ENCODE data around the gene CCDC34. TPM values are rescaled to one million over a fixed set of nuclear protein-coding genes. Genes with fewer than 3 reads are reported as not detected.

CCDC34 gene
- total and polyA plus RNA-seq, 7 donors, result 2.0 to 10.4 (median 4.3) TPM

DNA sequence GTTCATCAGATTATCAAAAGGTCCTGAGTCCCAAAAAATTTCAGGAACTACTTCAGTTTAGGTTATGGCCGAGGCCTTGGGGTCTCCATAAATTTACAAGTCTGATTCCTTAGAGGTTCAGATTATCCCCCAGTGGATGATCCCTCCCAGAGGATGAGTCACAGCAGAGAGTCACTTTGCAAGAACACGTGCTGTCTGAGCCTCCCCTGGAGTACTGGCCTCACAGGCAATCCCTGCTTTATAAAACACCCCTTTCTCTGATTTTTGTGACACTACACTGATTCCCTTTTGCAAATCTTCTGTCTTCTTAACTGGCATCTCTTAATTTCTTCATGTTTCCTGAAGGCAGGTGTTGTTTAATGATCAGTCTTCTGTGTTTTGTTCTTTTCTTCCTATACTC is 45.3 kb downstream of the CCDC34 start:
- Histone ChIP-seq H3K36me3 (no peaks in the 10 kb centered on the region), H3K27ac (no peak overlapping the region), H3K27me3 (no peaks in the 10 kb centered on the region), H3K9me3 (no peaks in the 10 kb centered on the region), H3K4me3 (no peak overlapping the region), H3K4me1 (no peaks in the 10 kb centered on the region)
- TF ChIP-seq EP300 (IDR thresholded peaks at IDR 0.05) (no peak), POLR2AphosphoS5 (IDR thresholded peaks at IDR 0.05) (no peak), POLR2A (IDR thresholded peaks at IDR 0.05) (no peak)
- TF ChIP-seq, protein P1, sequence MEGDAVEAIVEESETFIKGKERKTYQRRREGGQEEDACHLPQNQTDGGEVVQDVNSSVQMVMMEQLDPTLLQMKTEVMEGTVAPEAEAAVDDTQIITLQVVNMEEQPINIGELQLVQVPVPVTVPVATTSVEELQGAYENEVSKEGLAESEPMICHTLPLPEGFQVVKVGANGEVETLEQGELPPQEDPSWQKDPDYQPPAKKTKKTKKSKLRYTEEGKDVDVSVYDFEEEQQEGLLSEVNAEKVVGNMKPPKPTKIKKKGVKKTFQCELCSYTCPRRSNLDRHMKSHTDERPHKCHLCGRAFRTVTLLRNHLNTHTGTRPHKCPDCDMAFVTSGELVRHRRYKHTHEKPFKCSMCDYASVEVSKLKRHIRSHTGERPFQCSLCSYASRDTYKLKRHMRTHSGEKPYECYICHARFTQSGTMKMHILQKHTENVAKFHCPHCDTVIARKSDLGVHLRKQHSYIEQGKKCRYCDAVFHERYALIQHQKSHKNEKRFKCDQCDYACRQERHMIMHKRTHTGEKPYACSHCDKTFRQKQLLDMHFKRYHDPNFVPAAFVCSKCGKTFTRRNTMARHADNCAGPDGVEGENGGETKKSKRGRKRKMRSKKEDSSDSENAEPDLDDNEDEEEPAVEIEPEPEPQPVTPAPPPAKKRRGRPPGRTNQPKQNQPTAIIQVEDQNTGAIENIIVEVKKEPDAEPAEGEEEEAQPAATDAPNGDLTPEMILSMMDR (IDR thresholded peaks at IDR 0.05), result no peak
- WGBS, 2 donors, result 86 to 91% methylated on average over 2 of the region's 2 CpGs
- no peak for DNase-seq
- intact Hi-C loops (cut with DNase I), result no loop called here

DNA sequence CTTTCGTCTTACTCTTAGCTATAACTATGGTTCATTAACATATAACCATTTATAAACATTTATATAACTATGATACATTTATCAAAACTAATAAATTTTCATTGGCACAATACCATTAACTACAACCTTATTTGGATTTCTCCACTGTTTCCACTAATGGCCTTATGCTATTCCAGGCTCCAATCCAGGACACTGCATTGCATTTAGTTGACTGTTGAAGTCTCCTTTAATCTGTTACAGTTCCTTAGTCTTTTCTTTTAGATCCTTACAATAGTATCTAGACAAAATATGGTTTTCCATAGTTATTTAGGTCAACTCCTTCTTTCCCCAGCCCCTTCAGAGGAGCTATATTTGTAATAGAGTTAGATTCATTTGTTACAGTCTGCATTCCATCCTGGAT is 47.2 kb downstream of the CCDC34 start:
- DNase-seq, result no peak
- Histone ChIP-seq H3K4me3 (no peak overlapping the region), H3K36me3 (no peaks in the 10 kb centered on the region), H3K9me3 (no peaks in the 10 kb centered on the region), H3K27ac (no peak overlapping the region), H3K27me3 (no peaks in the 10 kb centered on the region), H3K4me1 (no peaks in the 10 kb centered on the region)
- no peak for TF ChIP-seq POLR2AphosphoS5 (IDR thresholded peaks at IDR 0.05)
- TF ChIP-seq EP300 (IDR thresholded peaks at IDR 0.05), result no peak
- TF ChIP-seq POLR2A (IDR thresholded peaks at IDR 0.05), result no peak
- TF ChIP-seq, protein P1 (IDR thresholded peaks at IDR 0.05), result no peak
- WGBS, 2 donors, result 94 to 97% methylated on average over 1 of the region's 1 CpG
- intact Hi-C loops (cut with DNase I), result no loop called here

DNA sequence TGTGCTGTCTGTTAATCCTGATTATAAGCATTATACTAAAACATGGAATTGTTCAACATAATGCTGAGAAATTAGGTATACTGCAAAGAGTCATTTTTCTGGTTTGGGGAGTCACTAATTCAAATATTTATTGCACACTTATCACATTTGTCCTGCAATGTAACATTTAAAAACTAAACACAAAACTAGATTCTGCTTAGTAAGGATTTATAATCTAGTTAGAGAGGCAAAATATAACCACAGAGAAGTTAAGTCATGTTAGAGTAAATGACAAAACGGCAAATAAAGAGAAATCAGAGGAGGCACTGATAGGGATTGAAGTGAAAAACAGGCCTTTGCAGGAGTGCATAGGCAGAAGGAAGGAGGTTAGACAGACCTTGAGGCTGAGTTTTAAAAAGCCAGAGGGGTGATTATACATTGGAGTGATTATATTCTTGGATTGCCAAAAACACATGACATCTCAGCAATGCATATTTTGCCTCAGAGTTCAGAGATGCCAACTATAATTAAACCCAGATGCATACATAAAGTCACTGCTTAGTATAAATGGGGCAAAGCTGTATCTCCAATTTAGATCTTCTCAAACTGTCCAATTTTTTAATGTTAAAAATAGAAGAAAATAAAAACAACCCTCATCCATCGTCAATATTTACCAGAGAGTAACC is 49.7 kb downstream of the CCDC34 start:
- Histone ChIP-seq H3K27me3 (no peaks in the 10 kb centered on the region), H3K27ac (no peak overlapping the region), H3K9me3 (no peaks in the 10 kb centered on the region), H3K4me3 (no peak overlapping the region), H3K36me3 (no peaks in the 10 kb centered on the region), H3K4me1 (no peaks in the 10 kb centered on the region)
- TF ChIP-seq POLR2AphosphoS5 (IDR thresholded peaks at IDR 0.05) (no peak), EP300 (IDR thresholded peaks at IDR 0.05) (no peak)
- TF ChIP-seq, protein P1 (IDR thresholded peaks at IDR 0.05), result no peak
- 93 to 94% methylated on average over 2 of the region's 2 CpGs for WGBS, 2 donors
- DNase-seq, result no peak
- intact Hi-C loops (cut with DNase I), result no loop called here

DNA sequence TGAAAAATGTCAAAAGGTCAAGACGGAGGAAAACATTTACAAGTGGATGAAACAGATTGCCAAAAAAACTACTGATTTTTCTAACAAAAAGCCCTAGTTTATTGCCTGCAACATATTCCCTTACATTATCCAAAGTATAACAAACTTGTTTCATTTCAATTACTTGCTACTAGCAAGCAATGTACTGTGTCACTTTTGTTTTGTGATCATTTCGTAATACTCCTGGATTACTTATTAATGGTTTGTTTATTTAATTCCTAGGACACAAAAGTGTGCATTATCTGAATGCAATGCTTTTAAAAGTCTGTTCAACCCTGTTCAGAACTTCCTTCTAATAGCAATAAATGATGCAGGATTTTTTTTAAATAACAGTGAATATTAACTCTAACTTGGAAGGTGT is 50.9 kb downstream of the CCDC34 start:
- intact Hi-C loops (cut with DNase I), result no loop called here
- no peak overlapping the region for H3K4me3 ChIP-seq
- TF ChIP-seq POLR2A (IDR thresholded peaks at IDR 0.05), result no peak
- H3K27me3 ChIP-seq, result no peaks in the 10 kb centered on the region
- H3K9me3 ChIP-seq, result no peaks in the 10 kb centered on the region
- H3K36me3 ChIP-seq, result no peaks in the 10 kb centered on the region
- no peak overlapping the region for H3K27ac ChIP-seq
- 52 to 79% methylated on average over 2 of the region's 2 CpGs for WGBS, 2 donors
- DNase-seq, result no peak
- H3K4me1 ChIP-seq, result no peaks in the 10 kb centered on the region

DNA sequence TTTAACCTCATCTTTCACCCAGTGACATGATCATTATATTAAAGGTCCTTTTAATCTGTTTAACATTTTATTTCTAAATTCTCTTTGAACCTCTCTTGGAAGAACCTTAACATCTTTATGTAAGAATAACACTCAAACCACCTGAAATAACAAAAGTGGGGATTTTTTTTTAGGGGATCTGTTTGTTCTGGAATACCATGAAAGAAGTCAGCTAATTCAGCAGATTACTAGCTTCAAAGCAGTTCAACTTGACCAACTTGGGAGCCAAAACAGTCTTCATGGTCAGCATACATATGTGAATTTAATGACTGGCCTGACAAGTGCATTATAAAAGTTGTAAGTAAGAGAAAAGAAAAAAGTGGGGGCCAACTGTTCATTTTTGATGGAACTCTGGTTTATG is 52.3 kb downstream of the CCDC34 start:
- no peak for DNase-seq
- H3K4me1 ChIP-seq, result no peaks in the 10 kb centered on the region
- no peak overlapping the region for H3K27ac ChIP-seq
- intact Hi-C loops (cut with DNase I), result no loop called here
- no peaks in the 10 kb centered on the region for H3K36me3 ChIP-seq
- H3K27me3 ChIP-seq, result no peaks in the 10 kb centered on the region
- TF ChIP-seq POLR2AphosphoS5 (IDR thresholded peaks at IDR 0.05) (no peak), POLR2A (IDR thresholded peaks at IDR 0.05) (no peak), EP300 (IDR thresholded peaks at IDR 0.05) (no peak)
- TF ChIP-seq, protein P1 (IDR thresholded peaks at IDR 0.05), result no peak
- no peak overlapping the region for H3K4me3 ChIP-seq
- H3K9me3 ChIP-seq, result no peaks in the 10 kb centered on the region
